OCI-LY3 (cell line): ENCODE results near the gene PPP3R1.

Source experiments
- H2AFZ ChIP-seq: fragments of 200-600, 300-600 bp; shearing (Covaris generic); 2 replicates; pipeline ENCODE4 v1.6.0; 2014; ENCODE audit warnings: antibody characterized with exemption, low read depth, low read length
- H3K27ac ChIP-seq: fragments of 200-600, 300-600 bp; sonication (generic); 2 replicates; pipeline ENCODE4 v1.5.1; 2014; ENCODE audit warnings: mild to moderate bottlenecking, low read length, moderate library complexity, mixed read lengths
- H3K27me3 ChIP-seq: fragments of 200-600, 300-600 bp; sonication (generic); 2 replicates; pipeline ENCODE4 v1.6.1; 2014; ENCODE audit warnings: low read depth, low read length, mixed read lengths
- H3K36me3 ChIP-seq: fragments of 200-600, 300-600 bp; sonication (generic); replicated peaks from 2 replicates; pipeline ENCODE3; 2014; ENCODE audit warnings: low read depth, low read length, mixed read lengths
- H3K4me1 ChIP-seq: fragments of 300-600, 200-600 bp; sonication (generic); 2 replicates; pipeline ENCODE4 v1.6.1; 2014; ENCODE audit warnings: low read length, mixed read lengths
- H3K4me2 ChIP-seq: fragments of 200-600, 300-600 bp; sonication (generic); 2 replicates; pipeline ENCODE4 v1.6.1; 2014; ENCODE audit warnings: low read length, mixed read lengths
- H3K4me3 ChIP-seq: fragments of 300-600, 200-600 bp; sonication (generic); 2 replicates; pipeline ENCODE4 v1.5.1; 2014; ENCODE audit warnings: antibody characterized with exemption, mild to moderate bottlenecking, low read length, moderate library complexity
- H3K79me2 ChIP-seq: fragments of 300-600, 200-600 bp; shearing (Covaris generic); 2 replicates; pipeline ENCODE4 v1.6.1; 2014; ENCODE audit warnings: mild to moderate bottlenecking, low read length, mixed read lengths
- H3K9ac ChIP-seq: fragments of 300-600, 200-600 bp; shearing (Covaris generic); 2 replicates; pipeline ENCODE4 v1.6.0; 2014; ENCODE audit warnings: mild to moderate bottlenecking, low read length, moderate library complexity
- H3K9me3 ChIP-seq: fragments of 200-600, 300-600 bp; shearing (Covaris generic); 2 replicates; pipeline ENCODE4 v1.6.1; 2014; ENCODE audit warnings: low read length, mixed read lengths; ENCODE audit not compliant: insufficient read depth
- H4K20me1 ChIP-seq: fragments of 200-600, 300-600 bp; sonication (generic); 2 replicates; pipeline ENCODE4 v1.6.1; 2016; ENCODE audit warnings: low read length, mixed read lengths; ENCODE audit not compliant: insufficient read depth
- CTCF ChIP-seq: fragments of 200-600, 300-600 bp; sonication (generic); IDR thresholded peaks from 2 replicates; pipeline ENCODE4 v1.5.1; 2014; ENCODE audit warnings: antibody characterized with exemption, low read length, low read depth
- EZH2phosphoT487 ChIP-seq: fragments of 200-600 bp; shearing (Covaris generic); IDR thresholded peaks from 2 replicates; pipeline ENCODE4 v1.6.1; 2018; ENCODE audit warnings: antibody characterized with exemption, mixed run types, low read depth

Gene PPP3R1

GRCh38 chr2:68235090-68235489 is 17.2 kb downstream of the PPP3R1 start:
- TF ChIP-seq CTCF (no peak), EZH2phosphoT487 (no peak)
- H3K27ac ChIP-seq: no peak overlapping the region
- peaks cover 11% of the 10 kb centered on the region for H3K4me1 ChIP-seq
- H2AFZ ChIP-seq: no peak overlapping the region
- no peak overlapping the region for H3K4me3 ChIP-seq
- H3K27me3 ChIP-seq: no peaks in the 10 kb centered on the region
- H3K9me3 ChIP-seq: no peaks in the 10 kb centered on the region
- no peak overlapping the region for H3K9ac ChIP-seq
- no peaks in the 10 kb centered on the region for H3K36me3 ChIP-seq
- peaks cover 98% of the 10 kb centered on the region for H3K79me2 ChIP-seq
- H3K4me2 ChIP-seq: no peak overlapping the region
- H4K20me1 ChIP-seq: peaks cover 92% of the 10 kb centered on the region

GRCh38 chr2:68234405-68234804 is 17.9 kb downstream of the PPP3R1 start:
- peaks cover 11% of the 10 kb centered on the region for H3K4me1 ChIP-seq
- peaks cover 98% of the 10 kb centered on the region for H3K79me2 ChIP-seq
- no peak overlapping the region for H2AFZ ChIP-seq
- no peaks in the 10 kb centered on the region for H3K36me3 ChIP-seq
- H3K9ac ChIP-seq: no peak overlapping the region
- no peaks in the 10 kb centered on the region for H3K27me3 ChIP-seq
- H3K4me3 ChIP-seq: no peak overlapping the region
- no peaks in the 10 kb centered on the region for H3K9me3 ChIP-seq
- H3K4me2 ChIP-seq: no peak overlapping the region
- H3K27ac ChIP-seq: no peak overlapping the region
- H4K20me1 ChIP-seq: peaks cover 91% of the 10 kb centered on the region
- TF ChIP-seq CTCF (no peak), EZH2phosphoT487 (no peak)

DNA sequence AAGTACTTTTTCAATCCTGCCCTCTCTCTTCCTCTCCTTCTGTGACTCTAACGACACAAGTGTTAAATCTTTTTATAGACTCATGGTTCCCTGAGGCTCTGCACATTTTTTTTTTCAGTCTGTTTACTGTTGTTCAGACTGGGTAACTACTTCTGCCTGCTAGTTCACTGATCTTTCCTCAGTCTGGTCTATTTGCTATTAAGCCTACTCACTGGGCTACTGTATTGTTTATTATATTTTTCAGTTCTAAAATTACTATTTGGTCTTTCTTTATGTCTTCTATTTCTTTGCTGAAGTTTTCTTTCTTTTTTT is 21.3 kb downstream of the PPP3R1 start:
- no peak overlapping the region for H3K4me3 ChIP-seq
- peaks cover 8% of the 10 kb centered on the region; the same call in 1 of the 2 replicates for H3K4me1 ChIP-seq
- no peak for TF ChIP-seq CTCF
- no peak for TF ChIP-seq EZH2phosphoT487
- H3K9me3 ChIP-seq: no peaks in the 10 kb centered on the region
- H4K20me1 ChIP-seq: peaks cover 91% of the 10 kb centered on the region
- H3K4me2 ChIP-seq: no peak overlapping the region
- H3K36me3 ChIP-seq: no peaks in the 10 kb centered on the region
- no peaks in the 10 kb centered on the region for H3K27me3 ChIP-seq
- peaks cover 98% of the 10 kb centered on the region for H3K79me2 ChIP-seq
- no peak overlapping the region for H3K9ac ChIP-seq
- H2AFZ ChIP-seq: no peak overlapping the region
- no peak overlapping the region for H3K27ac ChIP-seq

DNA sequence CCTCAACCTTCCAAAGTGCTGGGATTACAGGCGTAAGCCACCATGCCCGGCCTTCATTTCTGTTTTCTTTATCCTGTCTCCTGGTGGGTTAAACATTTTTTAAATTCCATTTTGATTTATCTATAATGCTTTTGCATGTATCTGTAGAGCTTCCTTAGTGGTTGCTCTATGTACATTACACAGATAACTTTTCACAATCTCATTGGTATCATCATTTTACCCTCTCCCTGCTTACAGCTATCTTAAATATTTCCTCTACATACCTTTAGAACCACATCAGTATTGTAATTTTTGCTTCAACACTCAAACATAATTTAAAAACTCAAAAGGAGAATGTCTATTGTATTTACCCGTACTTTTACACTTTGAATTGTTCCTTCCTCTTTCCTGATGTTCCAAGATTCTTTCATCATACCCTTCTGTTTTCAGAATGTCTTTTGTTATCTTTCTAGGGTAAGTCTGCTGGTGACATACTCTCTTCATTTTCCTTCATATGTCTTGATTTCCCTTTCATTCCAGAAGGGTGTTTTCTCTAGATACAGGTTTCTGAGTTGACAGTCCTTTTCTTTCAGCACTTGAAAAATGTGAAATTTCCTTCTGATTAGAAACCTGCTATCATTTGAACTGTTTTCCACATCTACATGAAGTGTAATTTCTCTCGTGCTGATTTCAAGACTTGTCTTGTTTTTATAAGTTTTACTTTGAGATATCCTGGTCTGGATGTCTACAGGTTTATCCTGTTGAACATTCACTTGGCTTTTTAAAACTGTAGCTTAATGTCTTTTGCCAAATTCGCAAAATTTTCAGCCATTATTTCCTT is 21.9 kb downstream of the PPP3R1 start:
- Histone ChIP-seq H3K36me3 (no peaks in the 10 kb centered on the region), H2AFZ (no peak overlapping the region), H4K20me1 (peaks cover 91% of the 10 kb centered on the region), H3K4me1 (peaks cover 14% of the 10 kb centered on the region), H3K9ac (no peak overlapping the region), H3K27me3 (no peaks in the 10 kb centered on the region), H3K4me3 (no peak overlapping the region), H3K9me3 (no peaks in the 10 kb centered on the region), H3K79me2 (peaks cover 98% of the 10 kb centered on the region), H3K4me2 (no peak overlapping the region), H3K27ac (no peak overlapping the region)
- TF ChIP-seq EZH2phosphoT487 (no peak), CTCF (no peak)
